Measurements from ENCODE around the gene SLIT3. TPM values are rescaled to one million over a fixed set of nuclear protein-coding genes. Genes with fewer than 3 reads are reported as not detected.

SLIT3 gene
- total RNA-seq, 1 experiment from 2014 or later, result 0.92 TPM

DNA sequence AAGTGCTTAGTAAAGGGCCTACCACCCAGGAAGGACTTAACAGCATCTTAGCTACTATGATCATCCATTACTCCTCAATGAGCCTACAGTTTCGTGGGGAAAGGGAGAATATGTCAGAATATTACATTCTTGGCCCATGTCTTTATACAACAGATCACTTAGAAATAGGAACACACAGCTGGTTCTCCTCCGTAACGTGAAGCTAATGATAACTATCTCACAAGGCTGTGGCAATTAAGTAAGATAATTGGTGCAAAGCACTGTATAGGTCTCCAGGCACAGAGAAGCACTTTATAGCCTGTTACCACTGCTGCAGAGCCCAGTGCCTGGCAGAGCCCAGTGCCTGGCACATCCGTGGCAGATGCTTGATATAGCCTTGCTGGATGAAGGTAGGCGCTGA lies 347.6 kb downstream of the SLIT3 start:
- DNase-seq, result no peak
- H3K27ac Mint-ChIP-seq, result no peak overlapping the region

More for the DNA sequence above, 347.6 kb downstream of the SLIT3 start:
- H2BK5ac ChIP-seq (ENCODE audit: insufficient read length, low read length), result no peak overlapping the region
- no peak overlapping the region for H4K5ac ChIP-seq (ENCODE audit: insufficient read length, low read depth, low read length)
- H3K4me2 ChIP-seq (ENCODE audit: insufficient read depth, insufficient read length, low read length), result no peak overlapping the region
- no CpG with 5 or more reads among the region's 5 CpGs for WGBS (ENCODE audit: extremely low coverage, insufficient read length, low lambda C conversion rate)
- H3K27me3 ChIP-seq (ENCODE audit: insufficient read depth, low read length), result no peaks in the 10 kb centered on the region
- H3K36me3 Mint-ChIP-seq (ENCODE audit: insufficient read depth in 1 of 3, low read depth in 3 of 3), result no peaks in the 10 kb centered on the region
- no peak overlapping the region for H2AFZ ChIP-seq (ENCODE audit: low read length)
- no peak overlapping the region for H3K27ac ChIP-seq (ENCODE audit: insufficient read length, low read depth, low read length)
- H3K4ac ChIP-seq (ENCODE audit: low read depth, low read length), result no peak overlapping the region
- H3K18ac ChIP-seq (ENCODE audit: insufficient read length, low read depth, low read length), result no peak overlapping the region
- H3K4me3 Mint-ChIP-seq, result no peak overlapping the region
- no peak overlapping the region for H2AK5ac ChIP-seq (ENCODE audit: insufficient read length, low read length)
- no peak overlapping the region for H3K56ac ChIP-seq (ENCODE audit: insufficient read length, low read depth, low read length)
- H3T11ph ChIP-seq (ENCODE audit: low read length), result no peak overlapping the region
- no peak overlapping the region for H3K9ac ChIP-seq (ENCODE audit: extremely low read depth, insufficient read length, low read length)
- H4K8ac ChIP-seq (replicated peaks; ENCODE audit: insufficient read length, low read depth, low read length), result no peak overlapping the region
- no peak overlapping the region for H2BK120ac ChIP-seq (ENCODE audit: low read depth, low read length, poor library complexity, severe bottlenecking)
- TF ChIP-seq, protein P1, sequence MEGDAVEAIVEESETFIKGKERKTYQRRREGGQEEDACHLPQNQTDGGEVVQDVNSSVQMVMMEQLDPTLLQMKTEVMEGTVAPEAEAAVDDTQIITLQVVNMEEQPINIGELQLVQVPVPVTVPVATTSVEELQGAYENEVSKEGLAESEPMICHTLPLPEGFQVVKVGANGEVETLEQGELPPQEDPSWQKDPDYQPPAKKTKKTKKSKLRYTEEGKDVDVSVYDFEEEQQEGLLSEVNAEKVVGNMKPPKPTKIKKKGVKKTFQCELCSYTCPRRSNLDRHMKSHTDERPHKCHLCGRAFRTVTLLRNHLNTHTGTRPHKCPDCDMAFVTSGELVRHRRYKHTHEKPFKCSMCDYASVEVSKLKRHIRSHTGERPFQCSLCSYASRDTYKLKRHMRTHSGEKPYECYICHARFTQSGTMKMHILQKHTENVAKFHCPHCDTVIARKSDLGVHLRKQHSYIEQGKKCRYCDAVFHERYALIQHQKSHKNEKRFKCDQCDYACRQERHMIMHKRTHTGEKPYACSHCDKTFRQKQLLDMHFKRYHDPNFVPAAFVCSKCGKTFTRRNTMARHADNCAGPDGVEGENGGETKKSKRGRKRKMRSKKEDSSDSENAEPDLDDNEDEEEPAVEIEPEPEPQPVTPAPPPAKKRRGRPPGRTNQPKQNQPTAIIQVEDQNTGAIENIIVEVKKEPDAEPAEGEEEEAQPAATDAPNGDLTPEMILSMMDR (conservative IDR thresholded peaks at IDR 0.05), result no peak
- H2BK12ac ChIP-seq (ENCODE audit: insufficient read length, low read depth, low read length), result no peak overlapping the region
- H3K27me3 Mint-ChIP-seq (ENCODE audit: low read depth), result no peaks in the 10 kb centered on the region
- no peak overlapping the region for H2BK20ac ChIP-seq (ENCODE audit: low read depth, low read length, poor library complexity, severe bottlenecking)
- H3K23ac ChIP-seq (ENCODE audit: insufficient read length, low read depth, low read length), result no peak overlapping the region
- no peaks in the 10 kb centered on the region for H3K23me2 ChIP-seq (ENCODE audit: insufficient read length, low read depth, low read length, poor library complexity, severe bottlenecking)
- no peaks in the 10 kb centered on the region for H3K79me2 ChIP-seq (ENCODE audit: insufficient read depth, low read length)
- no peak overlapping the region for H2BK15ac ChIP-seq (ENCODE audit: low read depth, low read length)
- H4K91ac ChIP-seq (ENCODE audit: insufficient read length, low read depth, low read length), result no peak overlapping the region
- H3K9me3 ChIP-seq (ENCODE audit: control insufficient read depth, low read depth, low read length), result no peaks in the 10 kb centered on the region
- H3K79me1 ChIP-seq (ENCODE audit: insufficient read depth, low read depth, low read length, poor library complexity, severe bottlenecking), result no peaks in the 10 kb centered on the region
- H3K4me1 ChIP-seq (ENCODE audit: insufficient read depth, low read length), result no peaks in the 10 kb centered on the region
- H4K20me1 ChIP-seq (ENCODE audit: control insufficient read depth, insufficient read depth, insufficient read length), result no peaks in the 10 kb centered on the region
- no peak overlapping the region for H3K14ac ChIP-seq (ENCODE audit: insufficient read depth, low read length)
- H3K4me1 Mint-ChIP-seq, result peaks cover 0 to under 1% of the 10 kb centered on the region in 2 experiments; a peak in 1 of 4 replicates
- no peaks in the 10 kb centered on the region for H3K9me3 Mint-ChIP-seq
